CD4-positive, alpha-beta T cell treated with Interleukin-21 for 1 hour (primary cell): Measurements from ENCODE around the gene CTNNAL1.

ENCODE experiments used
- DNase-seq: peaks from one replicate; pipeline ENCODE4 v3.0.0-alpha.2; 2020

Gene CTNNAL1

DNA sequence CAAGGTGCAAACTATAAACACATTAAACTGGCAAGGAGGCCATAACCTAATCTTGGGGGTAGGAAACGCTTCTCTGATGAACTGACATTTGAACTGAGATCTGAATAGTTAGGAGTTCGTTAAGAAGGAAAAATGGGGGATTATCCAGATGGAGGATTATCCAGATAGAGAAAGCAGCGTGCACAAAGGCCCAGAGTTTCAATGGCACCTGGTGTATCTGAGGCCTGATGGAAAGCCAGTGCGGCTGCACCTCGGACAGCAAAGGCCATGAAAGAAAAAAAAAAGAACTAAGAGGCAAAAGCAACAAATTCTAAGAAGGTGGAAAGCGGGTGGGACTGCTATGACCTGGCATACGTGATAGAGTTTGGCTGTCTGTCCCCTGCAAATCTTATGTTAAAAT, 13.0 kb upstream of the CTNNAL1 start:
- no peak for DNase-seq

DNA sequence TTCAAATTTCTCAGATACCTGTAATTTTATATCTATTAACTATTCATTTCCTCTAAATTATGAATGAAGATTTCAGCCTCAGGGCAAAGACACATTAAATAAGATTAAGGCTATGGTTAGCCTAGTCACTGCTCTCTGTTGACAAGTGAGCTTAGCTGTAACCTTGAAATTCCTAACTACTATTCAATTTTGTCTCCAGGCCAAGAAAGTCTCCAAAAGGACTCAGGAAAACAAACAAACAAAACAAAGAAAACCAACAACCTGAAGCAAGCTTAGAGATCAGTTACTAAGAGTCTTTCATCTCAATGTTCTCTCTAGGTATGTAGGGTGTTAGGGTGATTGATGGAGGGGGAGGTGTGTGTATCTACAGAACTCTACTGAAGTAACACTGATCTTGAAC, 9.6 kb upstream of the CTNNAL1 start:
- DNase-seq: no peak

GRCh38 chr9:109020581-109021511, 7.5 kb upstream of the CTNNAL1 start:
- DNase-seq: no peak

- no peak for DNase-seq
Measured at GRCh38 chr9:109020113-109020512, 6.8 kb upstream of the CTNNAL1 start.

- DNase-seq: no peak
Measured at GRCh38 chr9:109019420-109019819, 6.1 kb upstream of the CTNNAL1 start.

DNA sequence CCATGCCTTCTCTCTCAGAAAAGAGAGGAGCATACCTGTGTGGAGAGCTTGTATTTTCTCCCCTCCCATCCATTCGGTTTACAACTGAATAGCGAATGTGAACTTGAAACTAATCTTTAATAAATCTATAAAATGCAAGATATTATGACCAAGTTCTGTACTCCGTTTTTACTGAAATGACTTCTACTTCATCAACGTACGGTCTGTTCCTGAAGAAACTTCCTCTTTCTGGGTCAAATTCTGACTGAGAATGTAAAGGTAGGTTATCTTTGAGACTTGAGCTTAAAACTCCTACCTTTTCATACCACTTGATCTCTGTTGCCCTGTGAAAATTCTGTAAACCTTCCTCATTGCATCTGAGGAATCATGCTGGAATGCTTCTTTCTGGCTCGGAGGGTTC, 4.2 kb upstream of the CTNNAL1 start:
- DNase-seq: no peak

DNA sequence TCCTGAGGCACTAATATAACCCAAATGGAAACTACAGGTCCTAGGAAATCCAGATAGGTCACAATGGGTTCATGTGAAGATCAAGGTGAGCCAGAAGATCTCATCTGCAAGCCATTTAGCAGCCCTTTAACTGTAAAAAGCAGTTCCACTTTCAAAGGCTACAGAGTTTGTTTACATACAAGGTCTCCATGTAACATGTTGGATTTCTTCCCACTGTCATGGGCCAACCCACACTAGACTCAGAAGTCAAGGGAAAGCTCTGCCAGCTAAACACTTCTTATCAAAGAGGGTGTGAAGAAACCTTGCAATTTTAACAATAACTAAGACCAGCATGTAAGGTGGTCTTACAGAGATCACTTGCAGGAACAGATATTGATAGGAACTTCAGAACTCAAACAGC, 3.8 kb upstream of the CTNNAL1 start:
- no peak for DNase-seq

GRCh38 chr9:109016132-109016531, 2.8 kb upstream of the CTNNAL1 start:
- no peak for DNase-seq

- no peak for DNase-seq
Measured at GRCh38 chr9:109014608-109015280, 1.4 kb upstream of the CTNNAL1 start.

DNA sequence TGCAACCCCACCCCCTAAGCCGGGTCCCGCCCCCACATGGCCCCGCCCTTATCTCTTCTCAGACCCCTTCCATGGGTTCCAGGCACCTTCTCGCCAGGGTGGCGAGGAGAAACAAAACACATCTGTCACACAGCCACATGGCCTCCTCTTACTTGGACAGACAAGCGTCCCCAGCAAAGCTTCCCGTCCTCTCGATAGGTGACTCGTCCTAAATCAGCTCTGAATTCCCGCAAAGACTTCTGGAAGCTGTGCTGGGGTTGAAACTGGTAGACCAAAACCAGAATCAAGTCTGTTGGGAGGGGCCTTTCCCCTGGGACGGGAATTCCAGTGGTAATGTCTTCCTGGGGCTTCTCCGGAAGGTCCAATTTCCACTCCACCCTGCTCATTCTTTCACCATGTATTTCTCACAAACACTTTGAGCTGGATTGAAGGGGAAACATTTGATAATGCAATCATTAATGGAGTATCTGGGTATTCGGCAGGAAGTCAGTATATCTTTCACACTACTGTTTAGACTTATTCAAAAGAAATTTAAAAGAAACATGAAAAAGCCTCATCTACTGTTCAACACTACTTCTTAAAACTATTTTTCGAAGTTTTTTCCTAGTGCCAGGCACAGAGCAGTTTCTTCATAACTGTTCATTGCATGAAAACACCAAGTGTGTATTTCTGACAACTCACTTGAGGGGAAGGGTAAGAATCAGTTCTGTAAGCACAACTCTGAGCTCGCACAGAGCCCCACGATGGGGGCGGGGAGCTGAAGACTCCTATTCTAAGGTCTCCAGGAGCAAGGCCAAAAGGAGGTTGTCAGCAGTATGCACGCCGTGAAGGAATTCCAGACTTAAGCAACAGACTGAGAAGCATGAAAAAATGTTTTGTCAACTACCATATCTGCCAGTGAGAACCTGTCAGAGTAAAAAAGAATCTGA, 644 bp upstream of the CTNNAL1 start:
- DNase-seq: no peak

DNA sequence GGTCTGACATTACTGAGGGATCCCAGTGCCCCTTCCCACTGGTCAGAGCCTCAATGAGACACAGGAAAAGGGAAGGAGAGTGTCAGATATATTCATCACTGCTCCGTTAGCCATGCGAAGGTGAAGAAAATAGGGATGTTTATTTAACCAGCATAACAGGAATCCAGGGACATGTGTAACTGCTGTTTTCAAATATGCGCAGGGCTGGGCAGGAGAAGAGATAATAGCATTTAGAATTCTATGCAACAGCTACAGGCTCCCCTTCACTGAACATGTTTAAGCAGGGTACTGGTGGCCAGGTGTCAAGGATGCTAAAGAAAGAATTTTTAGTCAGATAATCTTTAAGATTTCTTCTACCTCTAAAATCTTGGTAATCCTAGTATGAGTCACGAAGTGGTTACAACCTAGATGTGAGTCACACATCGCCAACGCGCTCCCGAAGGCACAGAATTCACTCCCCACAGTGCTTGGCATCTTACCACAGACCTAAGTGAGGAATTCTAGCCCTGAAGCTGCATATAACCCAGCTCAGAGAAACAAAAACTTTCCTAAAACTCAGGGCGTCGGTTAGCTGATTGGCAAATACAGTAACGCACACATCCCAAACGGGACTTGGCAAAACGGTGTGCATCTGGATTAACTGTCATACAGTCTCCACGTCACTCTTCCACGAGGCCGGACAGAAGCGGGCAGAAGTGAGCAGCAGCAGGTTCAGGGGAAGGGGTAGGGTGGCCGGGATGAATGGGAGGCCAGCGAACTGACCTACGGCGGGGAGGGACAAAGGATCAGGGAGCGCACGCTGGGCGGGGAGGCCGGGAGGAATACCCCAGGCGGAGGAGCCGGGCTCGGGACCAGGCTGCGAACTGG, 1.1 kb downstream of the CTNNAL1 start:
- peak; percentile 27 for DNase-seq

- DNase-seq: no peak
Measured at GRCh38 chr9:109011231-109011671, 2.0 kb downstream of the CTNNAL1 start.

DNA sequence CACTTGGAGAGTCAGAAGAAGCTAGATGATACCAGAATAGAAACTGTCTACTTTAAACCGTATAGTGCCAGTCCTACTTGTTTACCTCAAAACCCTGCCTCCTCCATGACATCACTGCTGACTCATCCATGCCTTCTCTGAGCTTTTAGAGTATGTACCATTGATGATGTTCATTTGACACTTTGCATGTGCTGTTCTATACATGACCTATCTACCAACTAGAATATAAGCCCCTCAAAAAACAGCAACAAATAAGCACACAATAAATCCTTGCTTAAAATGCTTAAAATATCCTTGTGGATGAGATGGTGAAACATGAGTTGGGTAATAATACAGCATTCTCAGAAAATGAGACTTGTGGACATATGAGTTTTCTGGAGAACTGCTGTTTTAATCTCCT, 2.6 kb downstream of the CTNNAL1 start:
- peak; percentile 59 for DNase-seq

DNA sequence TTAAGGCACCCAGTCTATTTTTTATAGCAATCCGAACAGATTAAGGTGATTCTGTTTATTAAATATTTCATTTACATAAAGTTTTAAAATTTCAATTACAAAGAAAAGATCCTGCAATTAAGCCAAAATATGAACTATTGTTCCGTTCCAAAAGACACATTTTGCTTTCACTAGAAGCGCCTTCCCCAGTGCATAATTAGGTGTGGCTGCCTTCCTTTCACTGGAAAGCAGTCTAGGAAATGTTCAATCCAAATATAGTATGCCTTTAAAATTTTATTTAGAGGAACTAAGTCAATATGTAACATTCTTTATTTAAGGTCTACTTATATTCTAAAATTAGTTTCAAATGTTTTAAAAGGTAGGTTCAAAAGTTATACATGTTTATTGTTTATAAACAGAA, 7.6 kb downstream of the CTNNAL1 start:
- DNase-seq: no peak

- DNase-seq: no peak
Measured at GRCh38 chr9:109003116-109003515, 10.2 kb downstream of the CTNNAL1 start.

GRCh38 chr9:109002141-109002540, 11.2 kb downstream of the CTNNAL1 start:
- no peak for DNase-seq

DNA sequence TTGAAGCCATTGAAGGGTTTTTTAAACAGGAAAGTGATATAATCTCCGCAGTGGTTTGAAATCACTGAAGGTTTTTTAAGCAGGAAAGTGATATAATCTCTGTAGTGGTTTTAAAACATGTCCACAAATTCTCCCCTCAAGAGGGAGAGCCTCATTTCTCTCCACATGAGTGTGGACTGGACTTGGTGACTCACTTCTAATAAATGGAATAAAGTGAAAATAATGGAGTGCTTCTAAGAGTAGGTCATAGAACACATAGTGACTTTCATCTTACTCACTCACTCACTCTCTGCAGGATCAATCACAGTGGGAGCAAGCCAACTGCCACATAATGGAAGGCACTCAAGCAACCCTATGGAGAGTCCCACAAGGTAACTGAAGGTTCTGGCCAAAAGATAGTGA, 12.0 kb downstream of the CTNNAL1 start:
- DNase-seq: no peak

GRCh38 chr9:108997112-108997511, 16.2 kb downstream of the CTNNAL1 start:
- DNase-seq: no peak

DNA sequence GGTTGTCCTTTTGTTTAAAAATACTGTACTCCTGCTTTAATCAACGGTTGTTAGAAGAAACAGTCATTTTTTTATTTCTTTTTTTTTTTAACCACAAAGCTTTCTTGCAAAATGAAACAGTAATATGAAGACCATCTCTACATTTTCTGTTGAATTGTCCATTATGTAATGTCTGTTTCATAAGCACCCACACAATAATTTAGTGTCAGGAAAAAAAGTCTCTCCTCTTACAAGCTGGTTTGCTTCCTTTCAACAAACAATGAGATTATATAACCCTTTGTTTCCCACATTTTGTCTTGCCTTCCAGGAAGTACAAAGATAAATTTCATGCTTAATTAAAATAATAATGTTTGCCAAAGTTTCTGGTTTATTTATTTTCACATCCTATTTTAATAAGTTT, 16.7 kb downstream of the CTNNAL1 start:
- DNase-seq: no peak

- DNase-seq: no peak
Measured at GRCh38 chr9:108994695-108995094, 18.6 kb downstream of the CTNNAL1 start.

GRCh38 chr9:108991479-108991878, 21.8 kb downstream of the CTNNAL1 start:
- no peak for DNase-seq

GRCh38 chr9:108983885-108984284, 29.4 kb downstream of the CTNNAL1 start:
- no peak for DNase-seq
